HFF-Myc (cell line): ENCODE measurements around the gene ENTHD1.

Experiments
- DNase-seq: peaks from one replicate; pipeline ENCODE4 v3.0.0-alpha.2; 2011; ENCODE audit warnings: low read depth; ENCODE audit errors: extremely low read depth
- H3K4me3 ChIP-seq: replicated peaks from 2 replicates; pipeline ENCODE4 v1.5.1; 2011; ENCODE audit warnings: low read depth, mild to moderate bottlenecking, control low read depth, low read length
- TF ChIP-seq, protein P1 (sequence below): IDR thresholded peaks from 2 replicates; pipeline ENCODE4 v1.5.1; 2012; ENCODE audit warnings: mild to moderate bottlenecking, low read depth, low read length, control low read depth; ENCODE audit errors: missing control alignments

The ENTHD1 gene

DNA sequence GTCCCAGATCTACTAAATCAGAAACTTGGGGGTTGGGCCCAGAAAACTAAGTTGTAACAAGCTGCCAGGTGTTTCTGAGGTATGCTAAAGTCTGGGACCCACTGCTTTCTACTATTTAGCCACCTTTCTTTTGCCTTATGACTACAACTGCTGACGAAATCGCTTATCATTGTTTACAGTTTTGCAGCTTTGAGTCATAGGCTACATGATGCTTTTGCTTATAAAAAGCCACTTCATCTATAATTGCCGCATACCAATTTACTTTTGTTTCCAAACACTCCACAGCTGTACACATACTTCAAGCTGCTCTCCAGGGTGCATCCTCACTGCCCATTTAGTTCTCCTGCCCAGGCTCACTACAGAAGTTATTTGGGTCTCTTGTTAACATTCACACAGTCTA is 144.7 kb downstream of the ENTHD1 start:
- peak; percentile 33 for DNase-seq
- TF ChIP-seq, protein P1, sequence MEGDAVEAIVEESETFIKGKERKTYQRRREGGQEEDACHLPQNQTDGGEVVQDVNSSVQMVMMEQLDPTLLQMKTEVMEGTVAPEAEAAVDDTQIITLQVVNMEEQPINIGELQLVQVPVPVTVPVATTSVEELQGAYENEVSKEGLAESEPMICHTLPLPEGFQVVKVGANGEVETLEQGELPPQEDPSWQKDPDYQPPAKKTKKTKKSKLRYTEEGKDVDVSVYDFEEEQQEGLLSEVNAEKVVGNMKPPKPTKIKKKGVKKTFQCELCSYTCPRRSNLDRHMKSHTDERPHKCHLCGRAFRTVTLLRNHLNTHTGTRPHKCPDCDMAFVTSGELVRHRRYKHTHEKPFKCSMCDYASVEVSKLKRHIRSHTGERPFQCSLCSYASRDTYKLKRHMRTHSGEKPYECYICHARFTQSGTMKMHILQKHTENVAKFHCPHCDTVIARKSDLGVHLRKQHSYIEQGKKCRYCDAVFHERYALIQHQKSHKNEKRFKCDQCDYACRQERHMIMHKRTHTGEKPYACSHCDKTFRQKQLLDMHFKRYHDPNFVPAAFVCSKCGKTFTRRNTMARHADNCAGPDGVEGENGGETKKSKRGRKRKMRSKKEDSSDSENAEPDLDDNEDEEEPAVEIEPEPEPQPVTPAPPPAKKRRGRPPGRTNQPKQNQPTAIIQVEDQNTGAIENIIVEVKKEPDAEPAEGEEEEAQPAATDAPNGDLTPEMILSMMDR, result no peak
- H3K4me3 ChIP-seq, result no peak overlapping the region

DNA sequence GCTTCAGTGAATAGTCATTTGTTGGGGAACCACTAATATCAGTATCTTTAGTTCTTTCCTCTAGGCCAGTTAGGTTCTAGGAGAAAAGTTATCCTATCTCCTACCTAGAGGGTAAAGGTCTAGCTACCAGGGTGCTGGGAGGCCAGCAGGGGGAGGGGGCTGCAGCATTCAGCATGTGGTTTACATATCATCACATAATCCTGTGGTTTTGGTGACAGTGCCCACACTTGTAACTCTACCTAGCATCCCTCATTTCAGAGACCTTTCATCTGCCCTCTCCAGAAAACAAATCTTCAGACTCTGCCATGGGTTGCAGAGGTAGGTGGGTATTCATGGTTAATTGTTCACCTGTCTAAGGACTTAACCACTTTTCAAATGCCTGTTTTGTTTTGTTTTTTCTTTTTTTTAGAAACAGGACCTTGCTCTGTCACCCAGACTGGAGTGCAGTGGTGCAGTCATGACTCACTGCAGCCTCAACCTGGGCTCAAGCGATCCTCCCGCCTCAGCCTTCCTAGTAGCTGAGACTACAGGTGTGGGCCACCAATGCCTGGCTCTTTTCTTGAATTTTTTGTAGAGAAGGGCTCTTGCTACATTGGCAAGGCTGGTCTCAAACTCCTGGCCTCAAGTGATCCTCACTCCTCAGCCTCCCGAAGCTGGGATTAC is 146.8 kb downstream of the ENTHD1 start:
- TF ChIP-seq, protein P1, result no peak
- H3K4me3 ChIP-seq, result no peak overlapping the region
- DNase-seq, result no peak

GRCh38 chr22:39745789-39746188 is 147.8 kb downstream of the ENTHD1 start:
- TF ChIP-seq, protein P1, result no peak
- no peak overlapping the region for H3K4me3 ChIP-seq
- DNase-seq, result no peak

DNA sequence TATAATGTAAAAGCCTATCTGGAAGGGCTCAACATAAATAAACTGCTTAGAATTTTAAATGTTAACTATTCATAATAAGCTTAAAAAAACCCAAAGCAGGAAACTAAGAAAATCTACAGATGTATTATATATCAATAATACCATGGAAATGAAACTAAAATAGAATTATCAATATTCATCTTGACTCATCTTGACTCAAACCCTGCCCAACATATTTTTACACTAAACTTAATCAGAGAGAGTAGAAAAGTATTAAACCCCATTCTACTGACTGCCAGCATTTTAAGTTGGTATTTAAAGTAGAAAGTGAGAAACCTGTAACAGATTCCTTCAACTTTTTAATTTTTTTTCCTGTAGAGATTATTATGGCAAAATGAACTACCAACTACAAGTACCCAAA is 149.2 kb downstream of the ENTHD1 start:
- TF ChIP-seq, protein P1, result no peak
- DNase-seq, result no peak
- H3K4me3 ChIP-seq, result no peak overlapping the region

DNA sequence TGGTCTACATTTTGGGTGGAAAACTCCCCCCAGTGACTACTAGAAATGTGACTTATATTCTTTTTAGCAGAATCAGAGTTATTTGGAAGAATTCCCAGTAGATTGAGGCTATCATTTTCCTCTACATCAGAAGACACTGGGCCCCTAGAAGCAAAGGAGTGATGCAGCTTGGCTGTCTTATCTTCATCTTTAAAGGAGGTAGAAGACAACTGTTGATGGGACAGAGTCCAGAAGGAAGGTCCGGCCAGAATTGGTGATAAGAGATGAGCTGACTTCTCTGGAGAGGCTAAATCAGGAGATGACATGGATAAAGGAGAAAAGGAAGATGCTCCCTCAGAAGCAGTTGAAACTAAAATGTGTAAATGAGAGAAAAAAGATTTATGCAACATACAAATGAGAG is 149.6 kb downstream of the ENTHD1 start:
- TF ChIP-seq, protein P1, result no peak
- DNase-seq, result no peak
- H3K4me3 ChIP-seq, result no peak overlapping the region

DNA sequence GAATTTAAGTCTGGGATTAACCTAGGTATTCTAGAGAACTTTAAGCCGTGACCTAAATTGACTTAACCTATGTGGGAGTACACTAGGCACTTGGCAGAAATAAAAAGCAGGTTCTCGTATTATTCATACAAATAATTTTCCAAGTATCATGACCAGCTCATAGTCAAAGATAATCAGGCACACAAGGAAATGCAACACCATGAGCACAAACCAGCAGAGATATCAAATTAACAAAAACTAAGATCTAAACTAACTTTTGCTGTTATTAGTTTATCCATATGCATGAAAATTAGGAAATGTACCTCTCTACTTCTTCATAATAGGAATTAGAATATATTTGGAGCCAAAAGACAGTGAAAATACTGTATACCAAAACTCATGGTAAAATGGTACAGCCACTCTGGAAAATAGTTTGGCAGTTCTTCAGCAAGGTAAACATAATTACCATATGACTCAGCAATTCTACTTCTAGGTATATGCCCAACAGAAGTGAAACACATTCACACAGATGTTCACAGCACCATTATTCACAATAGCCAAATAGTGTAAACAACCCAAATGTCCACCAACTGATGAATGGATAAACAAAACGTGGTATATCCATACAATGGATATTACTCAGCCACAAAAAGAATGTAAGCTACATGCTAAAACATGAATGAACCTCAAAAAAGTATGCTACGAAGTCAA is 154.1 kb downstream of the ENTHD1 start:
- TF ChIP-seq, protein P1, result no peak
- DNase-seq, result no peak
- H3K4me3 ChIP-seq, result no peak overlapping the region

DNA sequence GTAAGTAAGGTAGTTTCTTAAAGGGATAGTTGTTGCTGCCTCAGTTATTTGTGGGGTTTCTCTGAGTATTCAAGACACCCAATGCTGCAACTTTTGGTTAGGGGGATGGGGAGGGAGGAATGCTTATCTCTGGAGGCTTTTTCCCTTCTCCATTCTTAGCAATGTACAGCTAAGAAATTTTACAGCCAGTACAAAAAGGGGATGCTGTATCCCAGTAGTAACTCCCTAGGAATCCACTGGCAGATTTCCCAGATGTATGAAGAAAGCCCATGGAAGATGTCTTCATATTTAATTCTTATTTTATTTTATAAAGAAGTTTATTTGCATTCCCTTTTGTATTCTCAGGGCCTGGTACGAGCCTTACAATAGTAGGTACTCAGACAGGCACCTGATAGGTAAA is 154.8 kb downstream of the ENTHD1 start:
- TF ChIP-seq, protein P1, result no peak
- no peak for DNase-seq
- no peak overlapping the region for H3K4me3 ChIP-seq
